ENCODE results near the gene PCDH9.
A peak's percentile ranks its signal among the peaks of the same experiment; 100 is the strongest.

Gene PCDH9

GRCh38 chr13:67224148-67224846 lies 5.8 kb downstream of the PCDH9 start:
- peak; percentile 19 to 30 for DNase-seq (ENCODE audit: low read depth in 2 of 2)

- DNase-seq (ENCODE audit: low read depth in 2 of 2), result no peak
Observed at GRCh38 chr13:67223742-67224141, 6.4 kb downstream of the PCDH9 start.

GRCh38 chr13:67223024-67223423 lies 7.1 kb downstream of the PCDH9 start:
- DNase-seq (ENCODE audit: low read depth in 2 of 2), result no peak

- no peak for DNase-seq (ENCODE audit: low read depth in 2 of 2)
Observed at GRCh38 chr13:67221630-67222226, 8.4 kb downstream of the PCDH9 start.

GRCh38 chr13:67219113-67219512 lies 11.0 kb downstream of the PCDH9 start:
- no peak for DNase-seq (ENCODE audit: low read depth in 2 of 2)

GRCh38 chr13:67217880-67218279 lies 12.3 kb downstream of the PCDH9 start:
- no peak for DNase-seq (ENCODE audit: low read depth in 2 of 2)

- no peak for DNase-seq (ENCODE audit: low read depth in 2 of 2)
Observed at GRCh38 chr13:67216864-67217263, 13.3 kb downstream of the PCDH9 start.

- no peak for DNase-seq (ENCODE audit: low read depth in 2 of 2)
Observed at GRCh38 chr13:67210208-67210607, 19.9 kb downstream of the PCDH9 start.

GRCh38 chr13:67208552-67208951 lies 21.6 kb downstream of the PCDH9 start:
- DNase-seq (ENCODE audit: low read depth in 2 of 2), result no peak

- no peak for DNase-seq (ENCODE audit: low read depth in 2 of 2)
Observed at GRCh38 chr13:67204764-67205163, 25.4 kb downstream of the PCDH9 start.

GRCh38 chr13:67200605-67201004 lies 29.5 kb downstream of the PCDH9 start:
- DNase-seq (ENCODE audit: low read depth in 2 of 2), result no peak

GRCh38 chr13:67200183-67200582 lies 30.0 kb downstream of the PCDH9 start:
- no peak for DNase-seq (ENCODE audit: low read depth in 2 of 2)

GRCh38 chr13:67197704-67198103 lies 32.4 kb downstream of the PCDH9 start:
- no peak for DNase-seq (ENCODE audit: low read depth in 2 of 2)

GRCh38 chr13:67193979-67194378 lies 36.2 kb downstream of the PCDH9 start:
- no peak for DNase-seq (ENCODE audit: low read depth in 2 of 2)

GRCh38 chr13:67192751-67193150 lies 37.4 kb downstream of the PCDH9 start:
- DNase-seq (ENCODE audit: low read depth in 2 of 2), result no peak

GRCh38 chr13:67186995-67187569 lies 43.1 kb downstream of the PCDH9 start:
- no peak for DNase-seq (ENCODE audit: low read depth in 2 of 2)

GRCh38 chr13:67184247-67184646 lies 45.9 kb downstream of the PCDH9 start:
- no peak for DNase-seq (ENCODE audit: low read depth in 2 of 2)

- DNase-seq (ENCODE audit: low read depth in 2 of 2), result no peak
Observed at GRCh38 chr13:67183151-67183550, 47.0 kb downstream of the PCDH9 start.

GRCh38 chr13:67175836-67176459 lies 54.2 kb downstream of the PCDH9 start:
- DNase-seq (ENCODE audit: low read depth in 2 of 2), result no peak

- no peak for DNase-seq (ENCODE audit: low read depth in 2 of 2)
Observed at GRCh38 chr13:67168384-67168783, 61.8 kb downstream of the PCDH9 start.

GRCh38 chr13:67167420-67167819 lies 62.7 kb downstream of the PCDH9 start:
- DNase-seq (ENCODE audit: low read depth in 2 of 2), result no peak

GRCh38 chr13:67161176-67161575 lies 69.0 kb downstream of the PCDH9 start:
- DNase-seq (ENCODE audit: low read depth in 2 of 2), result no peak

GRCh38 chr13:67158903-67159302 lies 71.2 kb downstream of the PCDH9 start:
- no peak for DNase-seq (ENCODE audit: low read depth in 2 of 2)

Measured in stimulated activated CD4-positive, alpha-beta T cell treated with anti-CD3 and anti-CD28 coated beads, Interleukin-15, amount 100 ng/mL, for 48 hours (primary cell).